ENCODE measurements around the gene IZUMO3. TPM values are rescaled to one million over a fixed set of nuclear protein-coding genes. Genes with fewer than 3 reads are reported as not detected.

IZUMO3 gene
- total RNA-seq, 1 experiment from 2014 or later: not detected

DNA sequence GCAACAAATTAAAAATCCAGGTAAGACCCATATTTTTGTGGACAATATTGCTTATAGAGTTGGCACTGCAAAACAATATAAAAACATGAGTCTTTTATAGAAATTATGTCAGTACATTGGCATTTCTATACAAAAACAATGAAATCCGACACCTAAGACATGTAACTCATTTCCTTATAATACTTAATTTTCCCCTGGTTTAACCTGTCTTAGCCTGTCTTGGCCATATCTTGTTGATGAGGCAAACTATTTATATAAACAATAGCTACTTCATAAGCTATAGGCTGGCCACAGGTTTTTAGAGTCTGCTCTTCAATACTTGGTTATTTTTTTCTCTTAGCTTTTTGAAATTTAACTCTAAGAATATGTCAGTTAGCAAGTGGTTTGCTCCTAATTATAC is 44.7 kb upstream of the IZUMO3 start:
- no TSS peak for BruUV-seq (replicated peaks)
- Histone ChIP-seq H4K20me1 (ENCODE audit: insufficient read depth) (no peaks in the 10 kb centered on the region), H2AFZ (ENCODE audit: low read depth, low read length, poor library complexity, severe bottlenecking) (no peak overlapping the region), H3K4me3 (replicated peaks in 1 of 2; ENCODE audit: low read depth in 1 of 2, low read length in 2 of 2) (no peak overlapping the region), H3K9me3 (ENCODE audit: control insufficient read depth in 1 of 2, insufficient read depth in 1 of 2, low read depth in 1 of 2, low read length in 2 of 2) (peaks cover 15 to 16% of the 10 kb centered on the region in 2 experiments; a peak in 2 of 4 replicates), H3K79me2 (ENCODE audit: insufficient read depth, low read length) (no peaks in the 10 kb centered on the region), H3K36me3 (ENCODE audit: control insufficient read depth in 1 of 2, insufficient read depth in 2 of 2, low read length in 2 of 2) (no peaks in the 10 kb centered on the region), H3K4me2 (ENCODE audit: low read length) (no peak overlapping the region), H3K27ac (ENCODE audit: low read depth, low read length) (no peak overlapping the region), H3K9me2 (ENCODE audit: insufficient read depth) (no peaks in the 10 kb centered on the region), H3K9ac (ENCODE audit: low read length) (no peak overlapping the region), H3K4me1 (ENCODE audit: control insufficient read depth in 1 of 2, insufficient read depth in 2 of 2, low read length in 2 of 2) (no peaks in the 10 kb centered on the region), H3K27me3 (ENCODE audit: insufficient read depth, low read length) (no peaks in the 10 kb centered on the region)
- intact Hi-C loops (cut with micrococcal nuclease): no loop called here
- ChIA-PET RAD21 (ENCODE audit: low non-redundant PET in 1 of 2, low total read pairs in 2 of 2, uncharacterized antibody in 2 of 2, unreplicated experiment in 2 of 2) (no interaction called here), POLR2A (no interaction called here), CTCF (no interaction called here)
- DNase-seq (ENCODE audit: low read depth, low spot score) (no peak), ATAC-seq (no peak)
- TF ChIP-seq, protein P1, sequence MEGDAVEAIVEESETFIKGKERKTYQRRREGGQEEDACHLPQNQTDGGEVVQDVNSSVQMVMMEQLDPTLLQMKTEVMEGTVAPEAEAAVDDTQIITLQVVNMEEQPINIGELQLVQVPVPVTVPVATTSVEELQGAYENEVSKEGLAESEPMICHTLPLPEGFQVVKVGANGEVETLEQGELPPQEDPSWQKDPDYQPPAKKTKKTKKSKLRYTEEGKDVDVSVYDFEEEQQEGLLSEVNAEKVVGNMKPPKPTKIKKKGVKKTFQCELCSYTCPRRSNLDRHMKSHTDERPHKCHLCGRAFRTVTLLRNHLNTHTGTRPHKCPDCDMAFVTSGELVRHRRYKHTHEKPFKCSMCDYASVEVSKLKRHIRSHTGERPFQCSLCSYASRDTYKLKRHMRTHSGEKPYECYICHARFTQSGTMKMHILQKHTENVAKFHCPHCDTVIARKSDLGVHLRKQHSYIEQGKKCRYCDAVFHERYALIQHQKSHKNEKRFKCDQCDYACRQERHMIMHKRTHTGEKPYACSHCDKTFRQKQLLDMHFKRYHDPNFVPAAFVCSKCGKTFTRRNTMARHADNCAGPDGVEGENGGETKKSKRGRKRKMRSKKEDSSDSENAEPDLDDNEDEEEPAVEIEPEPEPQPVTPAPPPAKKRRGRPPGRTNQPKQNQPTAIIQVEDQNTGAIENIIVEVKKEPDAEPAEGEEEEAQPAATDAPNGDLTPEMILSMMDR (IDR thresholded peaks at IDR 0.05 in 2 of 3, conservative IDR thresholded peaks at IDR 0.05 in 1 of 3; ENCODE audit: borderline replicate concordance in 1 of 3, insufficient read depth in 1 of 3, low read depth in 2 of 3, low read length in 2 of 3): no peak
- TF ChIP-seq CEBPB (IDR thresholded peaks at IDR 0.05; ENCODE audit: low read depth) (no peak), POLR2A (IDR thresholded peaks at IDR 0.05; ENCODE audit: borderline replicate concordance, extremely low read depth, insufficient read depth, insufficient read length) (no peak), ELF1 (IDR thresholded peaks at IDR 0.05; ENCODE audit: borderline replicate concordance, low read depth) (no peak), POLR2AphosphoS5 (IDR thresholded peaks at IDR 0.05; ENCODE audit: low read depth, low read length) (no peak), SP1 (IDR thresholded peaks at IDR 0.05; ENCODE audit: low read depth) (no peak), SRF (IDR thresholded peaks at IDR 0.05; ENCODE audit: low read depth) (no peak), ZFX (IDR thresholded peaks at IDR 0.05) (no peak)
- TF ChIP-seq, protein P2, sequence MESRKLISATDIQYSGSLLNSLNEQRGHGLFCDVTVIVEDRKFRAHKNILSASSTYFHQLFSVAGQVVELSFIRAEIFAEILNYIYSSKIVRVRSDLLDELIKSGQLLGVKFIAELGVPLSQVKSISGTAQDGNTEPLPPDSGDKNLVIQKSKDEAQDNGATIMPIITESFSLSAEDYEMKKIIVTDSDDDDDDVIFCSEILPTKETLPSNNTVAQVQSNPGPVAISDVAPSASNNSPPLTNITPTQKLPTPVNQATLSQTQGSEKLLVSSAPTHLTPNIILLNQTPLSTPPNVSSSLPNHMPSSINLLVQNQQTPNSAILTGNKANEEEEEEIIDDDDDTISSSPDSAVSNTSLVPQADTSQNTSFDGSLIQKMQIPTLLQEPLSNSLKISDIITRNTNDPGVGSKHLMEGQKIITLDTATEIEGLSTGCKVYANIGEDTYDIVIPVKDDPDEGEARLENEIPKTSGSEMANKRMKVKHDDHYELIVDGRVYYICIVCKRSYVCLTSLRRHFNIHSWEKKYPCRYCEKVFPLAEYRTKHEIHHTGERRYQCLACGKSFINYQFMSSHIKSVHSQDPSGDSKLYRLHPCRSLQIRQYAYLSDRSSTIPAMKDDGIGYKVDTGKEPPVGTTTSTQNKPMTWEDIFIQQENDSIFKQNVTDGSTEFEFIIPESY (IDR thresholded peaks at IDR 0.05; ENCODE audit: extremely low read depth, insufficient replicate concordance, low read length): no peak
- TF ChIP-seq, protein P3, sequence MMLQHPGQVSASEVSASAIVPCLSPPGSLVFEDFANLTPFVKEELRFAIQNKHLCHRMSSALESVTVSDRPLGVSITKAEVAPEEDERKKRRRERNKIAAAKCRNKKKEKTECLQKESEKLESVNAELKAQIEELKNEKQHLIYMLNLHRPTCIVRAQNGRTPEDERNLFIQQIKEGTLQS (IDR thresholded peaks at IDR 0.05): no peak
